ENCODE measurements around the gene TBX18. TPM values are rescaled to one million over a fixed set of nuclear protein-coding genes. Genes with fewer than 3 reads are reported as not detected.

TBX18 gene
- total RNA-seq, 4 donors from 2014 or later: 0.15 to 4.4 (median 1.9) TPM

- Histone ChIP-seq H3K27ac (no peak overlapping the region), H3K4me1 (no peaks in the 10 kb centered on the region), H3K4me3 (no peak overlapping the region), H3K9me3 (no peaks in the 10 kb centered on the region), H3K36me3 (no peaks in the 10 kb centered on the region), H3K27me3 (no peaks in the 10 kb centered on the region)
- 33 to 40% methylated on average over 1 of the region's 1 CpG for WGBS, 2 donors
- intact Hi-C loops (cut with DNase I): no loop called here
- TF ChIP-seq CTCF (IDR thresholded peaks at IDR 0.05) (no peak), POLR2A (IDR thresholded peaks at IDR 0.05) (no peak)
- DNase-seq: no peak
These were observed 112.8 kb downstream of the TBX18 start for GRCh38 chr6:84651583-84651982.

GRCh38 chr6:84648444-84648843 lies 116.0 kb downstream of the TBX18 start:
- H3K4me1 ChIP-seq: no peaks in the 10 kb centered on the region
- no peaks in the 10 kb centered on the region for H3K27me3 ChIP-seq
- no peak overlapping the region for H3K27ac ChIP-seq
- intact Hi-C loops (cut with DNase I): no loop called here
- no peaks in the 10 kb centered on the region for H3K36me3 ChIP-seq
- H3K9me3 ChIP-seq: no peaks in the 10 kb centered on the region
- H3K4me3 ChIP-seq: no peak overlapping the region
- TF ChIP-seq POLR2A (IDR thresholded peaks at IDR 0.05) (no peak), CTCF (IDR thresholded peaks at IDR 0.05) (no peak)
- DNase-seq: no peak

- no peak for DNase-seq
- TF ChIP-seq POLR2A (IDR thresholded peaks at IDR 0.05) (no peak), CTCF (IDR thresholded peaks at IDR 0.05) (no peak)
- Histone ChIP-seq H3K27ac (no peak overlapping the region), H3K27me3 (no peaks in the 10 kb centered on the region), H3K4me3 (no peak overlapping the region), H3K4me1 (peaks cover 0 to 4% (median 0%) of the 10 kb centered on the region in 3 donors), H3K9me3 (no peaks in the 10 kb centered on the region), H3K36me3 (no peaks in the 10 kb centered on the region)
- WGBS, 2 donors: 50 to 52% methylated on average over 4 of the region's 4 CpGs
- intact Hi-C loops (cut with DNase I): no loop called here
These were observed 118.7 kb downstream of the TBX18 start for GRCh38 chr6:84645563-84646266.

GRCh38 chr6:84645000-84645399 lies 119.4 kb downstream of the TBX18 start:
- intact Hi-C loops (cut with DNase I): no loop called here
- no peaks in the 10 kb centered on the region for H3K9me3 ChIP-seq
- DNase-seq: no peak
- no peak overlapping the region for H3K4me3 ChIP-seq
- H3K36me3 ChIP-seq: no peaks in the 10 kb centered on the region
- no peak overlapping the region for H3K27ac ChIP-seq
- H3K4me1 ChIP-seq: peaks cover 0 to 4% (median 0%) of the 10 kb centered on the region in 3 donors
- H3K27me3 ChIP-seq: no peaks in the 10 kb centered on the region
- no peak for TF ChIP-seq CTCF (IDR thresholded peaks at IDR 0.05)
- TF ChIP-seq POLR2A (IDR thresholded peaks at IDR 0.05): no peak

- H3K4me1 ChIP-seq: peaks cover 0 to 4% (median 0%) of the 10 kb centered on the region in 3 donors
- 44 to 55% methylated on average over 3 of the region's 3 CpGs for WGBS, 2 donors
- intact Hi-C loops (cut with DNase I): no loop called here
- no peak for TF ChIP-seq POLR2A (IDR thresholded peaks at IDR 0.05)
- no peak for TF ChIP-seq CTCF (IDR thresholded peaks at IDR 0.05)
- no peak overlapping the region for H3K4me3 ChIP-seq
- no peaks in the 10 kb centered on the region for H3K9me3 ChIP-seq
- no peak overlapping the region for H3K27ac ChIP-seq
- H3K36me3 ChIP-seq: no peaks in the 10 kb centered on the region
- no peak for DNase-seq
- no peaks in the 10 kb centered on the region for H3K27me3 ChIP-seq
These were observed 120.6 kb downstream of the TBX18 start for GRCh38 chr6:84643778-84644177.
